Gastrocnemius medialis (tissue), 4 donors: ENCODE results near the gene SMAD2.

ENCODE experiments used
- CTCF ChIP-seq, 5 experiments: fragments of 450-650 bp in 3 of 5; fragments of 200-600 bp in 2 of 5; sonication (generic) in 2 of 5; IDR thresholded peaks in 4 of 5; conservative IDR thresholded peaks in 1 of 5; 1 replicate in 4 of 5; 2 replicates in 1 of 5; pipeline ENCODE4 v1.5.1; 2016 to 2019; ENCODE audit warnings: antibody characterized with exemption in 5 of 5, mild to moderate bottlenecking in 3 of 5, moderate library complexity in 3 of 5
- POLR2A ChIP-seq, 2 donors: fragments of 450-650 bp; IDR thresholded peaks; one replicate each; pipeline ENCODE4 v1.6.1; 2017; ENCODE audit warnings: antibody characterized with exemption in 2 of 2, mild to moderate bottlenecking in 2 of 2, moderate library complexity in 2 of 2

GRCh38 chr18:47802802-47803201 is 127.7 kb downstream of the SMAD2 start:
- TF ChIP-seq CTCF (IDR thresholded peaks at IDR 0.05 in 4 of 5, conservative IDR thresholded peaks at IDR 0.05 in 1 of 5) (no peak), POLR2A (IDR thresholded peaks at IDR 0.05) (no peak)
